GM19455 (cell line): ENCODE measurements around the gene CHRM2.

Source experiments
- ATAC-seq: cut with Tn5 transposase; IDR thresholded peaks from one replicate; pipeline ENCODE4 v1.9.1; 2021; ENCODE audit not compliant: unreplicated experiment

Gene CHRM2

GRCh38 chr7:137018468-137018867 lies 150.0 kb downstream of the CHRM2 start:
- ATAC-seq = no peak

- ATAC-seq = no peak
Measured at GRCh38 chr7:137020351-137020750, 151.9 kb downstream of the CHRM2 start.

GRCh38 chr7:137025469-137026175 lies 157.2 kb downstream of the CHRM2 start:
- ATAC-seq = no peak

- ATAC-seq = no peak
Measured at GRCh38 chr7:137026176-137026500, 157.7 kb downstream of the CHRM2 start.

GRCh38 chr7:137032436-137032835 lies 164.0 kb downstream of the CHRM2 start:
- no peak for ATAC-seq

- no peak for ATAC-seq
Measured at GRCh38 chr7:137036768-137037167, 168.3 kb downstream of the CHRM2 start.

GRCh38 chr7:137038706-137039105 lies 170.3 kb downstream of the CHRM2 start:
- no peak for ATAC-seq

GRCh38 chr7:137040745-137041144 lies 172.3 kb downstream of the CHRM2 start:
- ATAC-seq = no peak

GRCh38 chr7:137045573-137045972 lies 177.1 kb downstream of the CHRM2 start:
- ATAC-seq = no peak

- no peak for ATAC-seq
Measured at GRCh38 chr7:137069249-137069963, 201.0 kb downstream of the CHRM2 start.
